HepG2 (cell line): ENCODE measurements around the gene SALL2. TPM values are rescaled to one million over a fixed set of nuclear protein-coding genes. Genes with fewer than 3 reads are reported as not detected.

Experiments
- AHR ChIP-seq: IDR thresholded peaks from 2 replicates; pipeline ENCODE4 v1.6.1; 2018; ENCODE audit warnings: missing genetic modification reagents, missing compliant biosample characterization
- BORCS8-MEF2B ChIP-seq: sonication (generic); formaldehyde crosslinking; IDR thresholded peaks from 2 replicates; pipeline ENCODE4 v1.8.0; 2022; ENCODE audit warnings: mild to moderate bottlenecking, missing genetic modification reagents
- CHD2 ChIP-seq: IDR thresholded peaks from 2 replicates; pipeline ENCODE4 v1.6.1; 2011; ENCODE audit warnings: low read depth, low read length, improper control_type of control experiment
- ETV6 ChIP-seq: sonication (generic); formaldehyde crosslinking; conservative IDR thresholded peaks from 2 replicates; pipeline ENCODE4 v1.4.0; 2020; ENCODE audit warnings: missing genetic modification reagents
- HMG20B ChIP-seq: conservative IDR thresholded peaks from 2 replicates; pipeline ENCODE4 v1.6.1; 2016; ENCODE audit warnings: missing genetic modification reagents, missing compliant biosample characterization
- MAFF ChIP-seq: IDR thresholded peaks from 2 replicates; pipeline ENCODE4 v1.6.1; 2011; ENCODE audit warnings: low read depth, low read length, improper control_type of control experiment
- MED13 ChIP-seq: sonication (generic); formaldehyde crosslinking; IDR thresholded peaks from 2 replicates; pipeline ENCODE4 v1.5.0; 2020; ENCODE audit warnings: missing genetic modification reagents
- MXI1 ChIP-seq: IDR thresholded peaks from 3 replicates; pipeline ENCODE4 v1.6.1; 2012; ENCODE audit warnings: low read depth, low read length, inconsistent platforms, borderline replicate concordance
- NFE2L1 ChIP-seq: sonication (generic); formaldehyde crosslinking; IDR thresholded peaks from 2 replicates; pipeline ENCODE4 v1.4.0; 2020; ENCODE audit warnings: missing genetic modification reagents, mild to moderate bottlenecking, borderline replicate concordance
- NFRKB ChIP-seq: fragments of 450-650 bp; IDR thresholded peaks from 2 replicates; pipeline ENCODE4 v1.6.1; 2017
- PRMT3 ChIP-seq: sonication (generic); formaldehyde crosslinking; IDR thresholded peaks from 2 replicates; pipeline ENCODE4 v1.8.1; 2022; ENCODE audit warnings: low read depth, mild to moderate bottlenecking, moderate library complexity, missing genetic modification reagents, borderline replicate concordance
- REXO4 ChIP-seq: sonication (generic); formaldehyde crosslinking; IDR thresholded peaks from 2 replicates; pipeline ENCODE4 v1.8.0; 2022; ENCODE audit warnings: missing genetic modification reagents, mild to moderate bottlenecking, borderline replicate concordance
- SIX4 ChIP-seq: sonication (generic); formaldehyde crosslinking; IDR thresholded peaks from 2 replicates; pipeline ENCODE4 v1.4.0; 2020; ENCODE audit warnings: missing genetic modification reagents
- SRSF4 ChIP-seq: fragments of 200-400 bp; formaldehyde crosslinking; IDR thresholded peaks from one replicate; pipeline ENCODE4 v1.6.1; 2018; ENCODE audit warnings: mild to moderate bottlenecking, low read depth, low read length, moderate library complexity; ENCODE audit not compliant: poor library complexity, severe bottlenecking
- ZFP36L1 ChIP-seq: sonication (generic); formaldehyde crosslinking; IDR thresholded peaks from 2 replicates; pipeline ENCODE4 v1.8.0; 2022; ENCODE audit warnings: mild to moderate bottlenecking, missing genetic modification reagents, moderate library complexity
- ZNF232 ChIP-seq: sonication (generic); formaldehyde crosslinking; IDR thresholded peaks from 2 replicates; pipeline ENCODE4 v1.4.0; 2020; ENCODE audit warnings: missing genetic modification reagents, borderline replicate concordance
- ZNF431 ChIP-seq: sonication (generic); formaldehyde crosslinking; IDR thresholded peaks from 2 replicates; pipeline ENCODE4 v1.9.0; 2022; ENCODE audit warnings: missing genetic modification reagents, low read depth, mild to moderate bottlenecking, borderline replicate concordance
- ZNF446 ChIP-seq: sonication (generic); formaldehyde crosslinking; IDR thresholded peaks from 2 replicates; pipeline ENCODE4 v1.5.0; 2020; ENCODE audit warnings: mild to moderate bottlenecking, missing genetic modification reagents
- ZNF550 ChIP-seq: sonication (generic); formaldehyde crosslinking; IDR thresholded peaks from 2 replicates; pipeline ENCODE4 v1.4.0; 2020; ENCODE audit warnings: mild to moderate bottlenecking, missing genetic modification reagents, borderline replicate concordance
- ZNF605 ChIP-seq: sonication (generic); formaldehyde crosslinking; IDR thresholded peaks from 2 replicates; pipeline ENCODE4 v1.8.0; 2022; ENCODE audit warnings: mild to moderate bottlenecking, missing genetic modification reagents
- ZNF607 ChIP-seq: sonication (generic); formaldehyde crosslinking; IDR thresholded peaks from 2 replicates; pipeline ENCODE4 v1.5.1; 2020; ENCODE audit warnings: missing genetic modification reagents, mild to moderate bottlenecking, borderline replicate concordance
- ZNF674 ChIP-seq: sonication (generic); formaldehyde crosslinking; IDR thresholded peaks from 2 replicates; pipeline ENCODE4 v1.5.0; 2020; ENCODE audit warnings: low read depth, mild to moderate bottlenecking, missing genetic modification reagents
- ZSCAN12 ChIP-seq: sonication (generic); formaldehyde crosslinking; IDR thresholded peaks from 2 replicates; pipeline ENCODE4 v1.9.0; 2021; ENCODE audit warnings: mild to moderate bottlenecking, missing genetic modification reagents
- polyA plus RNA-seq, 8 experiments: library from polyadenylated mRNA; depleted of rRNA in 3 of 8; stranded (reverse) in 7 of 8; unstranded in 1 of 8; fragments of >200 nt; fragmentation: Illumina TruSeq in 4 of 8; extraction: Trizol in 4 of 8; gene quantifications; 2 replicates each; pipeline versions ENCODE4 v1.2.1 to v1.2.3, GENCODE V29; 2011 to 2016; ENCODE audit warnings: low read depth in 4 of 8, missing spikeins in 1 of 8, mixed read lengths in 1 of 8; ENCODE audit not compliant: insufficient read depth in 1 of 8
- total RNA-seq, 5 experiments: library from RNA; depleted of rRNA; stranded (reverse); fragments of >200 nt; fragmentation: Illumina TruSeq; extraction: Trizol; gene quantifications; 2 replicates each; pipeline ENCODE4 v1.2.3, GENCODE V29; 2016; ENCODE audit warnings: low read depth in 1 of 5
- TF ChIP-seq, protein P1 (sequence below): IDR thresholded peaks from 2 replicates; pipeline ENCODE4 v1.6.1; 2016; ENCODE audit warnings: low read depth, borderline replicate concordance
- TF ChIP-seq, protein P2 (sequence below): sonication (generic); formaldehyde crosslinking; IDR thresholded peaks from 2 replicates; pipeline ENCODE4 v1.5.0; 2020; ENCODE audit warnings: missing genetic modification reagents, mild to moderate bottlenecking, borderline replicate concordance
- TF ChIP-seq, protein P3 (sequence below): sonication (generic); formaldehyde crosslinking; IDR thresholded peaks from 2 replicates; pipeline ENCODE4 v1.5.0; 2020; ENCODE audit warnings: mild to moderate bottlenecking, low read depth, missing genetic modification reagents, borderline replicate concordance
- TF ChIP-seq, protein P4 (sequence below): sonication (generic); formaldehyde crosslinking; IDR thresholded peaks from 2 replicates; pipeline ENCODE4 v1.5.1; 2020; ENCODE audit warnings: mild to moderate bottlenecking, moderate library complexity, missing genetic modification reagents

SALL2 gene
- total and polyA plus RNA-seq, 2 of the 13 experiments (the other 11 are each of a cell fraction or from before 2014, with no cell fraction given): 4.9 to 5.8 TPM

DNA sequence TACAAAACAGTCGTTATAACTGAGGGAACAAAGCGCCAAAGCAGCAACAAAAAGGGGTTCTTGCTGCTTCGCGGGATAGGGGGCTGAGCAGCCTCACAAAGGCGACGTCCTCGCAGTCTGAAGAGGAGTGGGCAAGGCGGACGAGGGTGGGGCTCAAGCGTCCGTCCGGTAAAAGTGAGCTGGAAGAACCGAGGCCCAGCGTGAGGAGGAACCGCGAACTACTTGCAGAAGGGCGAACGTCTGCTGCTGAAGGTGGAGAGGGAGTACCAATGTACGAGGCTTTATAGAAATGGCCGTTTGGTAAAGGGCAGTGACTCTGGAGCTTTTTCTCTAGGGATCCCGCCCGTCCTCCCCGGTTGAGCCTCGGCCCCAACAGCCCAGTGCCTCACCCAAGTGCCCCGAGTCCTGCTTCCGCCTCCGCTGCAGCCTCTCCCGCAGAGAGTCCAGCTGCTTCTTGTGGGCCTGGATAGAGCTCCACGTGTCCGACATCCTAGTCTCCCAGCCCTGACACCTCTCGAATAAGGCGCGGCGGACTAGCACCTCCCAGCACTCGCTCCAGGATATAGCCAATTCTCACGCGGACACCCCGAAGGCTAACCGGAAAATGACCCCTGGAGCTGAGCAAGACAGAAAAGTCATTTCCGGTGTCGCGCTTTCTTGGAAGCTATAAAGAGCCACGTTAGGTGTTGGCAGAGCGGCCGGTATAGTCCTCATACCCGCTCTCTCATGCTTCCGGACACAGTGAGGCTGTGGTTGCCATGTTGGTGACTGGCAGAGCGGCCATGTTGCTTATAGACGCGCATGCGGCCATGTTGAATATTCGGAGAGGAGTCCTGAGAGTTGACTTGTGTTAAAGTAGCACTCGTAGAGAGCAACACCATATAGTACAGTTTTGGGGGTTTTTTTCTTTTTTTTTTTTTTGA lies 15.2 kb downstream of the SALL2 start, which contains the start of gene METTL3 (continued):
- TF ChIP-seq, protein P1, sequence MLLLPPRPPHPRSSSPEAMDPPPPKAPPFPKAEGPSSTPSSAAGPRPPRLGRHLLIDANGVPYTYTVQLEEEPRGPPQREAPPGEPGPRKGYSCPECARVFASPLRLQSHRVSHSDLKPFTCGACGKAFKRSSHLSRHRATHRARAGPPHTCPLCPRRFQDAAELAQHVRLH (CRISPR knock-in tag): peak; percentile 80
- TF ChIP-seq ZSCAN12 (CRISPR knock-in tag) (no peak), CHD2 (peak; percentile 83), REXO4 (peak; percentile 25; the same call in 1 of the 2 replicates), MAFF (peak; percentile 79), NFRKB (peak; percentile 97), NFE2L1 (CRISPR knock-in tag) (no peak), BORCS8-MEF2B (CRISPR knock-in tag) (peak; percentile 99), HMG20B (CRISPR knock-in tag) (no peak; the same call in 1 of the 2 replicates), ZNF607 (CRISPR knock-in tag) (no peak; the same call in none of the 2 replicates), ZNF674 (CRISPR knock-in tag) (peak; percentile 93; the same call in 1 of the 2 replicates), MED13 (CRISPR knock-in tag) (no peak), PRMT3 (CRISPR knock-in tag) (0 out of 2 replicates have a peak, but pooled peaks have one; percentile 58), MXI1 (peak; percentile 100), SRSF4 (no peak), ZNF232 (CRISPR knock-in tag) (no peak; the same call in 1 of the 2 replicates), ZNF550 (CRISPR knock-in tag) (no peak), ZFP36L1 (CRISPR knock-in tag) (peak; percentile 93), ZNF605 (peak; percentile 83; the same call in 1 of the 2 replicates), AHR (CRISPR knock-in tag) (peak; percentile 87), ZNF431 (CRISPR knock-in tag) (peak; percentile 97), ZNF446 (no peak), ETV6 (CRISPR knock-in tag) (peak; percentile 84), SIX4 (CRISPR knock-in tag) (peak; percentile 86)
- TF ChIP-seq, protein P2, sequence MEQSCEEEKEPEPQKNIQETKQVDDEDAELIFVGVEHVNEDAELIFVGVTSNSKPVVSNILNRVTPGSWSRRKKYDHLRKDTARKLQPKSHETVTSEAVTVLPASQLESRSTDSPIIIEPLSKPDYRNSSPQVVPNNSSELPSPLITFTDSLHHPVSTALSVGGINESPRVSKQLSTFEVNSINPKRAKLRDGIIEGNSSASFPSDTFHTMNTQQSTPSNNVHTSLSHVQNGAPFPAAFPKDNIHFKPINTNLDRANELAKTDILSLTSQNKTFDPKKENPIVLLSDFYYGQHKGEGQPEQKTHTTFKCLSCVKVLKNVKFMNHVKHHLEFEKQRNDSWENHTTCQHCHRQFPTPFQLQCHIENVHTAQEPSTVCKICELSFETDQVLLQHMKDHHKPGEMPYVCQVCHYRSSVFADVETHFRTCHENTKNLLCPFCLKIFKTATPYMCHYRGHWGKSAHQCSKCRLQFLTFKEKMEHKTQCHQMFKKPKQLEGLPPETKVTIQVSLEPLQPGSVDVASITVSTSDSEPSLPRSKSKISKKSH (CRISPR knock-in tag): peak; percentile 98
- TF ChIP-seq, protein P3, sequence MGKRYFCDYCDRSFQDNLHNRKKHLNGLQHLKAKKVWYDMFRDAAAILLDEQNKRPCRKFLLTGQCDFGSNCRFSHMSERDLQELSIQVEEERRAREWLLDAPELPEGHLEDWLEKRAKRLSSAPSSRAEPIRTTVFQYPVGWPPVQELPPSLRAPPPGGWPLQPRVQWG: no peak
- TF ChIP-seq, protein P4, sequence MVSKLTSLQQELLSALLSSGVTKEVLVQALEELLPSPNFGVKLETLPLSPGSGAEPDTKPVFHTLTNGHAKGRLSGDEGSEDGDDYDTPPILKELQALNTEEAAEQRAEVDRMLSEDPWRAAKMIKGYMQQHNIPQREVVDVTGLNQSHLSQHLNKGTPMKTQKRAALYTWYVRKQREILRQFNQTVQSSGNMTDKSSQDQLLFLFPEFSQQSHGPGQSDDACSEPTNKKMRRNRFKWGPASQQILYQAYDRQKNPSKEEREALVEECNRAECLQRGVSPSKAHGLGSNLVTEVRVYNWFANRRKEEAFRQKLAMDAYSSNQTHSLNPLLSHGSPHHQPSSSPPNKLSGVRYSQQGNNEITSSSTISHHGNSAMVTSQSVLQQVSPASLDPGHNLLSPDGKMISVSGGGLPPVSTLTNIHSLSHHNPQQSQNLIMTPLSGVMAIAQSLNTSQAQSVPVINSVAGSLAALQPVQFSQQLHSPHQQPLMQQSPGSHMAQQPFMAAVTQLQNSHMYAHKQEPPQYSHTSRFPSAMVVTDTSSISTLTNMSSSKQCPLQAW: peak; percentile 71
